Neural cell (in vitro differentiated cells): ENCODE data around the gene GABBR2. TPM values are rescaled to one million over a fixed set of nuclear protein-coding genes. Genes with fewer than 3 reads are reported as not detected.

ENCODE experiments used
- H2AFZ ChIP-seq: fragments of 200-600, 300-800 bp; sonication (generic), shearing (Covaris generic); 2 replicates; pipeline ENCODE4 v1.6.0; 2014; ENCODE audit warnings: low read depth, mild to moderate bottlenecking, antibody characterized with exemption, low read length, moderate library complexity
- H3F3A ChIP-seq: fragments of 200-600 bp; shearing (Covaris generic); 2 replicates; pipeline ENCODE4 v1.6.1; 2016; ENCODE audit warnings: mild to moderate bottlenecking, moderate library complexity, mixed read lengths, antibody characterized with exemption, low read length; ENCODE audit not compliant: insufficient read depth, poor library complexity, severe bottlenecking
- H3K27ac ChIP-seq: fragments of 200-600, 300-800 bp; sonication (generic), shearing (Covaris generic); 2 replicates; pipeline ENCODE4 v1.5.1; 2014; ENCODE audit warnings: mild to moderate bottlenecking, low read length, moderate library complexity
- H3K27me3 ChIP-seq: fragments of 300-800, 200-600 bp; sonication (generic), shearing (Covaris generic); 2 replicates; pipeline ENCODE4 v1.6.0; 2014; ENCODE audit warnings: mild to moderate bottlenecking, low read depth, low read length, moderate library complexity; ENCODE audit not compliant: insufficient read depth
- H3K36me3 ChIP-seq: fragments of 300-800, 200-600 bp; sonication (generic), shearing (Covaris generic); 2 replicates; pipeline ENCODE4 v1.5.1; 2014; ENCODE audit warnings: mild to moderate bottlenecking, antibody characterized with exemption, low read length, moderate library complexity; ENCODE audit not compliant: insufficient read depth
- H3K4me2 ChIP-seq: fragments of 300-800, 200-600 bp; sonication (generic), shearing (Covaris generic); 2 replicates; pipeline ENCODE4 v1.6.0; 2014; ENCODE audit warnings: mild to moderate bottlenecking, low read length
- H3K4me3 ChIP-seq: fragments of 300-800, 200-600 bp; sonication (generic), shearing (Covaris generic); 2 replicates; pipeline ENCODE4 v1.5.1; 2014; ENCODE audit warnings: mild to moderate bottlenecking, low read length, moderate library complexity
- H3K79me2 ChIP-seq: fragments of 200-600 bp; shearing (Covaris generic); replicated peaks from 2 replicates; pipeline ENCODE4 v1.6.0; 2014; ENCODE audit warnings: mild to moderate bottlenecking, low read length, moderate library complexity; ENCODE audit not compliant: insufficient read depth
- H3K9ac ChIP-seq: fragments of 300-800, 200-600 bp; sonication (generic), shearing (Covaris generic); 2 replicates; pipeline ENCODE4 v1.6.1; 2016; ENCODE audit warnings: mild to moderate bottlenecking, low read length, mixed read lengths
- H3K9me2 ChIP-seq: fragments of 200-600 bp; shearing (Covaris generic); 2 replicates; pipeline ENCODE4 v1.6.1; 2016; ENCODE audit warnings: mild to moderate bottlenecking, low read length, mixed read lengths; ENCODE audit not compliant: insufficient read depth
- H3K9me3 ChIP-seq: fragments of 200-600, 300-800 bp; sonication (generic), shearing (Covaris generic); 2 replicates; pipeline ENCODE4 v1.6.1; 2016; ENCODE audit warnings: mild to moderate bottlenecking, mixed run types, low read length, moderate library complexity, mixed read lengths
- H4K20me1 ChIP-seq: fragments of 200-600 bp; shearing (Covaris generic); 2 replicates; pipeline ENCODE4 v1.6.1; 2016; ENCODE audit warnings: mild to moderate bottlenecking, mixed run types; ENCODE audit not compliant: insufficient read depth
- CTCF ChIP-seq: fragments of 450-650 bp; IDR thresholded peaks from 2 replicates; pipeline ENCODE4 v1.5.1; 2014; ENCODE audit warnings: antibody characterized with exemption, mild to moderate bottlenecking, moderate library complexity; ENCODE audit not compliant: poor library complexity, severe bottlenecking
- EP300 ChIP-seq: fragments of 450-650 bp; conservative IDR thresholded peaks from 2 replicates; pipeline ENCODE4 v1.6.1; 2014; ENCODE audit warnings: antibody characterized with exemption, mild to moderate bottlenecking, moderate library complexity; ENCODE audit not compliant: poor library complexity, severe bottlenecking
- EZH2 ChIP-seq: fragments of 200-600, 300-800 bp; shearing (Covaris generic), sonication (generic); IDR thresholded peaks from 2 replicates; pipeline ENCODE4 v1.6.1; 2014; ENCODE audit warnings: antibody characterized with exemption, low read length, borderline replicate concordance, mild to moderate bottlenecking; ENCODE audit not compliant: insufficient read depth, poor library complexity, severe bottlenecking
- MXI1 ChIP-seq: fragments of 450-650 bp; conservative IDR thresholded peaks from 2 replicates; pipeline ENCODE4 v1.6.1; 2014; ENCODE audit warnings: antibody characterized with exemption, mild to moderate bottlenecking; ENCODE audit not compliant: poor library complexity, severe bottlenecking
- POLR2AphosphoS5 ChIP-seq: IDR thresholded peaks from 2 replicates; pipeline ENCODE4 v1.6.1; 2012
- RAD21 ChIP-seq: fragments of 450-650 bp; conservative IDR thresholded peaks from 2 replicates; pipeline ENCODE4 v1.6.1; 2014; ENCODE audit warnings: antibody characterized with exemption, mild to moderate bottlenecking, moderate library complexity
- REST ChIP-seq: IDR thresholded peaks from 2 replicates; pipeline ENCODE4 v1.6.1; 2012; ENCODE audit warnings: borderline replicate concordance
- SMC3 ChIP-seq: fragments of 450-650 bp; conservative IDR thresholded peaks from 2 replicates; pipeline ENCODE4 v1.6.1; 2014; ENCODE audit warnings: antibody characterized with exemption, mild to moderate bottlenecking, moderate library complexity; ENCODE audit not compliant: poor library complexity
- TAF1 ChIP-seq: IDR thresholded peaks from 2 replicates; pipeline ENCODE4 v1.6.1; 2012; ENCODE audit warnings: low read depth
- polyA plus RNA-seq: library from polyadenylated mRNA; depleted of rRNA; stranded (reverse); fragments of >200 nt; gene quantifications from 2 replicates; pipeline ENCODE4 v1.2.3, GENCODE V29; 2014

The GABBR2 gene
- polyA plus RNA-seq, 1 donor from 2014 or later = 7.1 TPM

GRCh38 chr9:98740226-98740881 is 31.6 kb upstream of the GABBR2 start:
- Histone ChIP-seq H3K4me2 (no peak overlapping the region), H3K27ac (no peak overlapping the region), H4K20me1 (no peaks in the 10 kb centered on the region), H2AFZ (no peak overlapping the region), H3K9me3 (no peaks in the 10 kb centered on the region), H3K9me2 (no peaks in the 10 kb centered on the region), H3F3A (no peaks in the 10 kb centered on the region), H3K79me2 (no peaks in the 10 kb centered on the region), H3K27me3 (no peaks in the 10 kb centered on the region), H3K36me3 (no peaks in the 10 kb centered on the region), H3K4me3 (no peak overlapping the region), H3K9ac (no peak overlapping the region)
- TF ChIP-seq MXI1 (no peak), SMC3 (no peak), TAF1 (no peak), POLR2AphosphoS5 (no peak), RAD21 (no peak), CTCF (no peak), EZH2 (no peak), REST (no peak), EP300 (no peak)

- no peak overlapping the region for H3K9ac ChIP-seq
- no peaks in the 10 kb centered on the region for H4K20me1 ChIP-seq
- TF ChIP-seq RAD21 (no peak), MXI1 (no peak), TAF1 (no peak), CTCF (no peak), SMC3 (no peak), EZH2 (no peak), REST (no peak), POLR2AphosphoS5 (no peak), EP300 (no peak)
- no peaks in the 10 kb centered on the region for H3K9me3 ChIP-seq
- H3K27me3 ChIP-seq = no peaks in the 10 kb centered on the region
- H3K36me3 ChIP-seq = no peaks in the 10 kb centered on the region
- H3K4me3 ChIP-seq = no peak overlapping the region
- H3K4me2 ChIP-seq = no peak overlapping the region
- no peaks in the 10 kb centered on the region for H3K79me2 ChIP-seq
- H3K9me2 ChIP-seq = no peaks in the 10 kb centered on the region
- H2AFZ ChIP-seq = no peak overlapping the region
- H3K27ac ChIP-seq = no peak overlapping the region
- no peaks in the 10 kb centered on the region for H3F3A ChIP-seq
These were observed 30.0 kb upstream of the GABBR2 start for GRCh38 chr9:98738741-98739140.
